CD4-positive, alpha-beta T cell treated with Interleukin-15 for 4 hours (primary cell): ENCODE measurements around the gene IQSEC2.

Experiments
- DNase-seq: peaks from one replicate; pipeline ENCODE4 v3.0.0-alpha.2; 2020; ENCODE audit warnings: low spot score

Gene IQSEC2

GRCh38 chrX:53244610-53245009 lies 36.8 kb downstream of the IQSEC2 start:
- DNase-seq: no peak

- DNase-seq: no peak
Measured at GRCh38 chrX:53242310-53242709, 39.1 kb downstream of the IQSEC2 start.

- no peak for DNase-seq
Measured at GRCh38 chrX:53241558-53241957, 39.8 kb downstream of the IQSEC2 start.

GRCh38 chrX:53239474-53239873 lies 41.9 kb downstream of the IQSEC2 start:
- DNase-seq: no peak

- DNase-seq: no peak
Measured at GRCh38 chrX:53237056-53237455, 44.3 kb downstream of the IQSEC2 start.

GRCh38 chrX:53236025-53236679 lies 45.2 kb downstream of the IQSEC2 start:
- DNase-seq: no peak

- DNase-seq: no peak
Measured at GRCh38 chrX:53235566-53235965, 45.8 kb downstream of the IQSEC2 start.

GRCh38 chrX:53234484-53234883 lies 46.9 kb downstream of the IQSEC2 start:
- no peak for DNase-seq

GRCh38 chrX:53233536-53233935 lies 47.8 kb downstream of the IQSEC2 start:
- no peak for DNase-seq

GRCh38 chrX:53230116-53230515 lies 51.3 kb downstream of the IQSEC2 start:
- no peak for DNase-seq

GRCh38 chrX:53227224-53227765 lies 54.1 kb downstream of the IQSEC2 start:
- no peak for DNase-seq

GRCh38 chrX:53224860-53225797 lies 56.3 kb downstream of the IQSEC2 start, which contains the start of gene KDM5C:
KDM5C (minus strand) TSS chrX:53225207; CDS start chrX:53224889, 318 bp downstream.
- peak; percentile 88 for DNase-seq

GRCh38 chrX:53223955-53224859 lies 57.2 kb downstream of the IQSEC2 start:
- peak; percentile 34 for DNase-seq

GRCh38 chrX:53223068-53223693 lies 58.2 kb downstream of the IQSEC2 start:
- DNase-seq: no peak
